GM13976 (cell line): Measurements from ENCODE around the gene POU2F2.
A peak's percentile ranks its signal among the peaks of the same experiment; 100 is the strongest.

Source experiments
- DNase-seq: peaks from one replicate; pipeline ENCODE4 v3.0.0; 2012; ENCODE audit warnings: low spot score
- CTCF ChIP-seq: IDR thresholded peaks from 2 replicates; pipeline ENCODE4 v1.5.1; 2012; ENCODE audit warnings: borderline replicate concordance, mild to moderate bottlenecking; ENCODE audit not compliant: insufficient read depth; ENCODE audit errors: extremely low read depth, missing control alignments, control extremely low read depth
- in situ Hi-C: fragments of 300-500 bp; cut with MboI; formaldehyde crosslinking; loops from one replicate; pipeline ENCODE4 v1.12.0; 2022; ENCODE audit warnings: low sequenced_read_pairs, mixed read lengths, inconsistent platforms; ENCODE audit not compliant: unreplicated experiment

The POU2F2 gene

GRCh38 chr19:42140125-42140754 is 8.0 kb upstream of the POU2F2 start:
- in situ Hi-C loops, result no loop called here
- no peak for DNase-seq
- TF ChIP-seq CTCF, result no peak

GRCh38 chr19:42134535-42135070 is 2.4 kb upstream of the POU2F2 start:
- TF ChIP-seq CTCF, result no peak
- in situ Hi-C loops, result no loop called here
- no peak for DNase-seq

GRCh38 chr19:42132851-42133528 is 744 bp upstream of the POU2F2 start:
- peak; percentile 92 for DNase-seq
- TF ChIP-seq CTCF, result peak; percentile 97
- in situ Hi-C loops, result no loop called here

GRCh38 chr19:42131149-42132029 is 857 bp downstream of the POU2F2 start:
- DNase-seq, result no peak
- in situ Hi-C loops, result no loop called here
- no peak for TF ChIP-seq CTCF

DNA sequence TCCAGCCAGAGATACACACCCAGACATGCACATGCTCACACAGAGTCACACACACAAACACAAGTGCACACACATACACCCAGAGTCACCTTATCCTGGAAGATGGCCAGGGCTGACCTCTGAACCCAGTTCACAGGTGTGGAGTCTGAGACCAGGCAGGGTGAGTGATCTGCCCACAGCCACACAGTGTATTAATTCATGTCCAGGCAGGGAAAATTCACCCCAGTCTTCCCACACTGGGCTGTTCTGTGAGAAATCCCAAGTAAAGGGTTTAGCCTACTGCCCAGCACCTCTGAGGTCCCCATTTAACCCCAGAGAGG is 2.0 kb downstream of the POU2F2 start:
- TF ChIP-seq CTCF, result no peak
- no peak for DNase-seq
- in situ Hi-C loops, result no loop called here

DNA sequence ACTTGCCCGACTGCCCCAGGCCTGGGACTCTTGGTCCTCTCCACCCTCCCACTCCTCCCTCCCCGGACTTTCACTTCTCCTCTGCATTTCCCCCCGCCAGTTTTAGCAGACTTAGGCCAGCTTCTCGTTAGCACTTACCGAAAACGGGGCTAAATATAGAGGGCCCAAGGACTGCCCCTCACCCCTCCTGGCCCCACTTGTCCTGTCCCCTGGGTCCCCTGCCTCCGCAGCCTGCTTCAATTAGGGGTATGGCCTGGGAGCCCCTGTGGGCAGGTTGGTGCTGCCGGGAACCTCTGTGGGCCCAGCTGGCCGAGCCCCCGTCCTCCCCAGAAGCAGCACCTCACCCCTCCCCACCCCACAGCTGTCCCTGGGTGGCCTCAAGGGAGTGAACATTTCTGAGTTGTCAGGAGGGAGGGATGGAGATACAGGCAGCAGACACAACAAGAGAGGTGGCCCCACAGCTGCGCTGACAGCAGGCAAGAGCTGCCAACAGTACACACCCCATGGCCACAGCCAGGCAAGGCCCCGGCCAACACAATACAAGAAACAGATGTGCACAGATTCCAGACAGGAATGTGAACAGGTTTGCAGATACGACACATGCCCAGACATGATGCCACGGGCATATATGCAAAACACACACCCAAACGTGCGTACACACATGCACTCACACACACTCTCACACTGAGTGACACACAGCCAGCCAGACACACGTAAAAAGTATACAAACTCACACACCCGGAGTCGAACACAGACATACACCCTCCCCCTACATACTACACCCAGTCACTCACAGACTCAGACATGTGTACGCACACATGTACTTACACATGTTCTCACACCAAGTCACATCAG is 2.6 kb downstream of the POU2F2 start:
- no peak for TF ChIP-seq CTCF
- peak; percentile 85 for DNase-seq
- in situ Hi-C loops, result no loop called here
